Effector memory CD8-positive, alpha-beta T cell (primary cell): ENCODE measurements around the gene WASHC2A.
"Not testable (repeated sequence)": the region's sequence is repeated elsewhere in the genome, so short reads cannot be mapped to it uniquely, and the experiment has no call there.

Source experiments
- ATAC-seq: fragments of 150-1000 bp; cut with Tn5 transposase; replicated peaks from 2 replicates; pipeline ENCODE4 v1.10.0; 2021; ENCODE audit warnings: mild to moderate bottlenecking, moderate library complexity
- DNase-seq, 3 experiments: peaks; one replicate each; pipeline ENCODE4 v3.0.0; 2021
- H3K27ac Mint-ChIP-seq, 2 donors: one replicate each; pipeline ENCODE4 v1.8.0; 2022; ENCODE audit warnings: mild to moderate bottlenecking in 2 of 2, mixed read lengths in 2 of 2, moderate library complexity in 2 of 2
- H3K27me3 Mint-ChIP-seq, 2 donors: one replicate each; pipeline ENCODE4 v1.8.0; 2022; ENCODE audit warnings: mixed read lengths in 2 of 2
- H3K36me3 Mint-ChIP-seq: one replicate; pipeline ENCODE4 v1.8.0; 2022; ENCODE audit warnings: mild to moderate bottlenecking, moderate library complexity, mixed read lengths; ENCODE audit not compliant: insufficient read depth
- H3K4me1 Mint-ChIP-seq, 2 donors: one replicate each; pipeline ENCODE4 v1.8.0; 2022; ENCODE audit warnings: low read depth in 2 of 2, mixed read lengths in 2 of 2
- H3K4me3 Mint-ChIP-seq, 2 donors: one replicate each; pipeline ENCODE4 v1.8.0; 2022; ENCODE audit warnings: mild to moderate bottlenecking in 2 of 2, mixed read lengths in 2 of 2, moderate library complexity in 2 of 2
- H3K9me3 Mint-ChIP-seq, 2 donors: one replicate each; pipeline ENCODE4 v1.8.0; 2022; ENCODE audit warnings: mixed read lengths in 2 of 2

Gene WASHC2A

GRCh38 chr10:50094630-50095029, 26.9 kb downstream of the WASHC2A start:
- not testable (repeated sequence) for H3K9me3 Mint-ChIP-seq, DNase-seq, H3K4me1 Mint-ChIP-seq, H3K27me3 Mint-ChIP-seq, H3K4me3 Mint-ChIP-seq, H3K27ac Mint-ChIP-seq, ATAC-seq
- peaks cover 26% of the 10 kb centered on the region for H3K36me3 Mint-ChIP-seq

- H3K27me3 Mint-ChIP-seq, H3K4me1 Mint-ChIP-seq, H3K4me3 Mint-ChIP-seq, H3K9me3 Mint-ChIP-seq, DNase-seq, H3K27ac Mint-ChIP-seq, ATAC-seq: not testable (repeated sequence)
- peaks cover 28% of the 10 kb centered on the region for H3K36me3 Mint-ChIP-seq
These were observed 27.6 kb downstream of the WASHC2A start for GRCh38 chr10:50095402-50095801.

GRCh38 chr10:50096722-50097121, 29.0 kb downstream of the WASHC2A start:
- not testable (repeated sequence) for DNase-seq, H3K4me1 Mint-ChIP-seq, H3K9me3 Mint-ChIP-seq, H3K4me3 Mint-ChIP-seq, ATAC-seq, H3K27me3 Mint-ChIP-seq, H3K27ac Mint-ChIP-seq
- H3K36me3 Mint-ChIP-seq = peaks cover 35% of the 10 kb centered on the region

GRCh38 chr10:50098645-50099044, 30.9 kb downstream of the WASHC2A start:
- H3K27ac Mint-ChIP-seq, H3K27me3 Mint-ChIP-seq, H3K4me1 Mint-ChIP-seq, H3K9me3 Mint-ChIP-seq, H3K4me3 Mint-ChIP-seq, ATAC-seq, DNase-seq: not testable (repeated sequence)
- H3K36me3 Mint-ChIP-seq = peaks cover 38% of the 10 kb centered on the region

GRCh38 chr10:50101139-50101582, 33.4 kb downstream of the WASHC2A start:
- H3K27me3 Mint-ChIP-seq, H3K4me3 Mint-ChIP-seq, H3K27ac Mint-ChIP-seq, H3K4me1 Mint-ChIP-seq, DNase-seq, H3K9me3 Mint-ChIP-seq, ATAC-seq: not testable (repeated sequence)
- peaks cover 36% of the 10 kb centered on the region for H3K36me3 Mint-ChIP-seq

GRCh38 chr10:50101747-50102146, 34.0 kb downstream of the WASHC2A start:
- DNase-seq, ATAC-seq, H3K4me1 Mint-ChIP-seq, H3K9me3 Mint-ChIP-seq, H3K27ac Mint-ChIP-seq, H3K27me3 Mint-ChIP-seq, H3K4me3 Mint-ChIP-seq: not testable (repeated sequence)
- H3K36me3 Mint-ChIP-seq = peaks cover 36% of the 10 kb centered on the region

- not testable (repeated sequence) for H3K9me3 Mint-ChIP-seq, DNase-seq, ATAC-seq, H3K4me1 Mint-ChIP-seq, H3K4me3 Mint-ChIP-seq, H3K27ac Mint-ChIP-seq, H3K27me3 Mint-ChIP-seq
- H3K36me3 Mint-ChIP-seq = peaks cover 38% of the 10 kb centered on the region
These were observed 34.5 kb downstream of the WASHC2A start for GRCh38 chr10:50102267-50102666.

- H3K27ac Mint-ChIP-seq, H3K9me3 Mint-ChIP-seq, ATAC-seq, H3K4me1 Mint-ChIP-seq, H3K27me3 Mint-ChIP-seq, DNase-seq, H3K4me3 Mint-ChIP-seq: not testable (repeated sequence)
- H3K36me3 Mint-ChIP-seq = peaks cover 18% of the 10 kb centered on the region
These were observed 41.4 kb downstream of the WASHC2A start for GRCh38 chr10:50108999-50109698.

GRCh38 chr10:50112419-50113112, 44.8 kb downstream of the WASHC2A start:
- H3K27me3 Mint-ChIP-seq, H3K27ac Mint-ChIP-seq, H3K4me1 Mint-ChIP-seq, ATAC-seq, DNase-seq, H3K4me3 Mint-ChIP-seq, H3K9me3 Mint-ChIP-seq: not testable (repeated sequence)
- H3K36me3 Mint-ChIP-seq = peaks cover 10% of the 10 kb centered on the region

- H3K9me3 Mint-ChIP-seq, ATAC-seq, DNase-seq, H3K4me3 Mint-ChIP-seq, H3K4me1 Mint-ChIP-seq, H3K27ac Mint-ChIP-seq, H3K27me3 Mint-ChIP-seq: not testable (repeated sequence)
- peaks cover 50% of the 10 kb centered on the region for H3K36me3 Mint-ChIP-seq
These were observed 59.0 kb downstream of the WASHC2A start for GRCh38 chr10:50126765-50127164.

- H3K27ac Mint-ChIP-seq, H3K9me3 Mint-ChIP-seq, H3K4me1 Mint-ChIP-seq, ATAC-seq, H3K4me3 Mint-ChIP-seq, DNase-seq, H3K27me3 Mint-ChIP-seq: not testable (repeated sequence)
- H3K36me3 Mint-ChIP-seq = peaks cover 50% of the 10 kb centered on the region
These were observed 60.1 kb downstream of the WASHC2A start for GRCh38 chr10:50127770-50128292.

GRCh38 chr10:50131245-50131965, 63.7 kb downstream of the WASHC2A start:
- DNase-seq, H3K4me3 Mint-ChIP-seq, H3K4me1 Mint-ChIP-seq, H3K9me3 Mint-ChIP-seq, H3K27ac Mint-ChIP-seq, H3K27me3 Mint-ChIP-seq, ATAC-seq: not testable (repeated sequence)
- H3K36me3 Mint-ChIP-seq = peaks cover 51% of the 10 kb centered on the region

GRCh38 chr10:50132322-50132721, 64.6 kb downstream of the WASHC2A start:
- DNase-seq, H3K9me3 Mint-ChIP-seq, H3K4me3 Mint-ChIP-seq, H3K27me3 Mint-ChIP-seq, H3K4me1 Mint-ChIP-seq, ATAC-seq: not testable (repeated sequence)
- peaks cover 42% of the 10 kb centered on the region for H3K36me3 Mint-ChIP-seq
- H3K27ac Mint-ChIP-seq = peak overlapping the region in 1 of 2 donors; percentile 57
